ENCODE data around the gene CMSS1.
A peak's percentile ranks its signal among the peaks of the same experiment; 100 is the strongest.

CMSS1 gene
- 13.4 to 16.0 reads per million in 2 donors for total RNA-seq

- DNase-seq, result peak; percentile 85 to 95 (median 94)
Measured at GRCh38 chr3:99817437-99818240, at the start of gene CMSS1. TSS of gene CMSS1 (plus strand) at chr3:99817862.

- no peak for DNase-seq
Measured at GRCh38 chr3:99768126-99768525, 49.5 kb upstream of the CMSS1 start.

GRCh38 chr3:99768808-99769501 is 48.7 kb upstream of the CMSS1 start:
- DNase-seq, result no peak

- no peak for DNase-seq
Measured at GRCh38 chr3:99772171-99772570, 45.5 kb upstream of the CMSS1 start.

GRCh38 chr3:99772671-99773070 is 45.0 kb upstream of the CMSS1 start:
- DNase-seq, result no peak

GRCh38 chr3:99774467-99774866 is 43.2 kb upstream of the CMSS1 start:
- DNase-seq, result peak in 1 of 5 experiments; percentile 39

- DNase-seq, result no peak
Measured at GRCh38 chr3:99776516-99777209, 41.0 kb upstream of the CMSS1 start.

GRCh38 chr3:99777210-99777549 is 40.5 kb upstream of the CMSS1 start:
- DNase-seq, result no peak

- DNase-seq, result no peak
Measured at GRCh38 chr3:99777708-99778107, 40.0 kb upstream of the CMSS1 start.

GRCh38 chr3:99780749-99781148 is 36.9 kb upstream of the CMSS1 start:
- peak in 1 of 5 experiments; percentile 5 for DNase-seq

GRCh38 chr3:99781761-99782160 is 35.9 kb upstream of the CMSS1 start:
- no peak for DNase-seq

- DNase-seq, result no peak
Measured at GRCh38 chr3:99783011-99783573, 34.6 kb upstream of the CMSS1 start.

- DNase-seq, result peak in 1 of 5 experiments; percentile 28
Measured at GRCh38 chr3:99789011-99789721, 28.5 kb upstream of the CMSS1 start.

GRCh38 chr3:99794485-99794884 is 23.2 kb upstream of the CMSS1 start:
- DNase-seq, result no peak

- DNase-seq, result no peak
Measured at GRCh38 chr3:99795573-99795972, 22.1 kb upstream of the CMSS1 start.

GRCh38 chr3:99799422-99799821 is 18.2 kb upstream of the CMSS1 start:
- DNase-seq, result no peak

- DNase-seq, result no peak
Measured at GRCh38 chr3:99803297-99803696, 14.4 kb upstream of the CMSS1 start.

GRCh38 chr3:99805160-99805559 is 12.5 kb upstream of the CMSS1 start:
- no peak for DNase-seq

- peak in 3 of 5 experiments; percentile 8 to 47 (median 18) for DNase-seq
Measured at GRCh38 chr3:99808163-99808794, 9.4 kb upstream of the CMSS1 start.

GRCh38 chr3:99809565-99809964 is 8.1 kb upstream of the CMSS1 start:
- no peak for DNase-seq

- DNase-seq, result no peak
Measured at GRCh38 chr3:99810403-99810802, 7.3 kb upstream of the CMSS1 start.

GRCh38 chr3:99817047-99817436 is 620 bp upstream of the CMSS1 start:
- no peak for DNase-seq
